ENCODE data around the gene SNRPN. TPM values are rescaled to one million over a fixed set of nuclear protein-coding genes. Genes with fewer than 3 reads are reported as not detected.

The SNRPN gene
- total and polyA plus RNA-seq, 9 of the 15 experiments (the other 6 are each of a cell fraction or from before 2014, with no cell fraction given): 0.04 to 0.78 (median 0.23) TPM; not detected in 2

- FAIRE-seq (no peak), ATAC-seq (no peak), DNase-seq (ENCODE audit: extremely low read depth in 1 of 4, low spot score in 3 of 4) (no peak)
- 0% methylated on average over 1 of the region's 1 CpG for WGBS (ENCODE audit: insufficient coverage, low coverage, missing lambda C conversion rate)
- no peaks in the 10 kb centered on the region for H4K20me1 ChIP-seq (replicated peaks; ENCODE audit: control insufficient read depth, insufficient read depth, low read length)
- ChIA-PET POLR2A (no interaction called here), CTCF (ENCODE audit: low intra/inter-chr PET ratio) (no interaction called here)
- H3K9ac ChIP-seq (ENCODE audit: insufficient read depth in 1 of 2, low read depth in 2 of 2, low read length in 2 of 2): no peak overlapping the region
- intact Hi-C loops (cut with micrococcal nuclease) (no loop called here), in situ Hi-C loops (cut with MboI) (no loop called here)
- no peaks in the 10 kb centered on the region for H3K36me3 ChIP-seq (ENCODE audit: control insufficient read depth, insufficient read depth, low read length)
- H3K9me3 ChIP-seq (replicated peaks; ENCODE audit: control insufficient read depth, insufficient read depth, low read depth, low read length): no peaks in the 10 kb centered on the region
- H3K4me1 ChIP-seq (replicated peaks in 1 of 2; ENCODE audit: control insufficient read depth in 2 of 2, insufficient read depth in 2 of 2, low read length in 2 of 2): no peaks in the 10 kb centered on the region
- BruUV-seq (replicated peaks): no TSS peak
- no peaks in the 10 kb centered on the region for H3K9me1 ChIP-seq (ENCODE audit: control insufficient read depth, insufficient read depth, low read length)
- H3K79me2 ChIP-seq (ENCODE audit: control insufficient read depth, insufficient read depth, low read length): no peaks in the 10 kb centered on the region
- no peak overlapping the region for H3K4me2 ChIP-seq (ENCODE audit: insufficient read depth, low read length)
- no peak overlapping the region for H3K4me3 ChIP-seq
- TF ChIP-seq ZNF316 (IDR thresholded peaks at IDR 0.05) (no peak), ELK1 (CRISPR knock-in tag; IDR thresholded peaks at IDR 0.05) (no peak), NRF1 (conservative IDR thresholded peaks at IDR 0.05 in 1 of 2, IDR thresholded peaks at IDR 0.05 in 1 of 2) (no peak), DPF2 (IDR thresholded peaks at IDR 0.05) (no peak), CEBPG (CRISPR knock-in tag; IDR thresholded peaks at IDR 0.05) (no peak), CEBPG (tag; conservative IDR thresholded peaks at IDR 0.05 in 1 of 2, IDR thresholded peaks at IDR 0.05 in 1 of 2) (no peak), CBX1 (IDR thresholded peaks at IDR 0.05; ENCODE audit: low read depth) (no peak), ZNF561 (CRISPR knock-in tag; conservative IDR thresholded peaks at IDR 0.05) (no peak), ZBTB43 (CRISPR knock-in tag; IDR thresholded peaks at IDR 0.05) (no peak), DACH1 (IDR thresholded peaks at IDR 0.05; ENCODE audit: partially characterized antibody) (no peak), EP300 (IDR thresholded peaks at IDR 0.05; ENCODE audit: low read length) (no peak)
- H3K27me3 ChIP-seq (ENCODE audit: control insufficient read depth in 2 of 2, insufficient read depth in 2 of 2, low read length in 2 of 2): no peaks in the 10 kb centered on the region
- H3K27ac ChIP-seq (ENCODE audit: extremely low read depth, low read depth, low read length): no peak overlapping the region
- no peak overlapping the region for H2AFZ ChIP-seq (ENCODE audit: low read depth, low read length)
Measured at GRCh38 chr15:25019434-25019833, 64.6 kb downstream of the SNRPN start.
